ENCODE results near the gene RPL28. TPM values are rescaled to one million over a fixed set of nuclear protein-coding genes. Genes with fewer than 3 reads are reported as not detected.
A peak's percentile ranks its signal among the peaks of the same experiment; 100 is the strongest.

Gene RPL28
- total RNA-seq, 1 donor from 2014 or later, result 1,017 TPM

- Mint-ChIP-seq H3K9me3 (peaks cover 2% of the 10 kb centered on the region), H3K27ac (peak within 1 kb of the TSS; percentile 60), H3K4me1 (peaks cover 4% of the 10 kb centered on the region), H3K36me3 (no peaks in the 10 kb centered on the region), H3K27me3 (ENCODE audit: insufficient read depth, low read depth) (peaks cover 25% of the 10 kb centered on the region), H3K4me3 (peak within 1 kb of the TSS; percentile 41)
- Histone ChIP-seq H3F3A (ENCODE audit: low read depth) (peaks cover 3% of the 10 kb centered on the region), H3K4me3 (no peak within 1 kb of the TSS), H3K79me2 (ENCODE audit: low read depth) (no peaks in the 10 kb centered on the region), H3K9me3 (ENCODE audit: low read depth) (no peaks in the 10 kb centered on the region), H2AFZ (replicated peaks) (peak within 1 kb of the TSS; percentile 57), H3K9ac (no peak within 1 kb of the TSS), H3K4me2 (no peak within 1 kb of the TSS), H3K36me3 (no peaks in the 10 kb centered on the region), H3K27me3 (peaks cover 12% of the 10 kb centered on the region), H3K27ac (no peak within 1 kb of the TSS), H3K4me1 (peaks cover 9% of the 10 kb centered on the region), H4K20me1 (ENCODE audit: low read depth) (no peaks in the 10 kb centered on the region)
- DNase-seq (ENCODE audit: low spot score), result peak; percentile 66
- TF ChIP-seq EZH2 (IDR thresholded peaks at IDR 0.05) (no peak), CTCF (IDR thresholded peaks at IDR 0.05) (no peak), EZH2phosphoT487 (IDR thresholded peaks at IDR 0.05) (no peak)
Measured at GRCh38 chr19:55362990-55363716, 22.6 kb upstream of the RPL28 start, which contains the start of gene GARIN5B. Gene GARIN5B (minus strand): TSS chr19:55363260. CDS start chr19:55363066, 194 bp downstream.

GRCh38 chr19:55365245-55365644 is 20.5 kb upstream of the RPL28 start:
- Histone ChIP-seq H3K9ac (no peak overlapping the region), H3K4me3 (no peak overlapping the region), H2AFZ (replicated peaks) (no peak overlapping the region), H4K20me1 (ENCODE audit: low read depth) (no peaks in the 10 kb centered on the region), H3K4me1 (peaks cover 9% of the 10 kb centered on the region), H3F3A (ENCODE audit: low read depth) (peaks cover 11% of the 10 kb centered on the region), H3K27ac (no peak overlapping the region), H3K27me3 (peaks cover 32% of the 10 kb centered on the region), H3K9me3 (ENCODE audit: low read depth) (no peaks in the 10 kb centered on the region), H3K4me2 (no peak overlapping the region), H3K36me3 (no peaks in the 10 kb centered on the region), H3K79me2 (ENCODE audit: low read depth) (no peaks in the 10 kb centered on the region)
- H3K4me1 Mint-ChIP-seq, result peaks cover 4% of the 10 kb centered on the region
- no peak overlapping the region for H3K27ac Mint-ChIP-seq
- peaks cover 21% of the 10 kb centered on the region for H3K27me3 Mint-ChIP-seq (ENCODE audit: insufficient read depth, low read depth)
- no peak for TF ChIP-seq EZH2 (IDR thresholded peaks at IDR 0.05)
- TF ChIP-seq CTCF (IDR thresholded peaks at IDR 0.05), result no peak
- TF ChIP-seq EZH2phosphoT487 (IDR thresholded peaks at IDR 0.05), result no peak
- no peak for DNase-seq (ENCODE audit: low spot score)
- H3K36me3 Mint-ChIP-seq, result no peaks in the 10 kb centered on the region
- no peak overlapping the region for H3K4me3 Mint-ChIP-seq
- H3K9me3 Mint-ChIP-seq, result peaks cover 2% of the 10 kb centered on the region

GRCh38 chr19:55365964-55366363 is 19.8 kb upstream of the RPL28 start:
- Histone ChIP-seq H3K79me2 (ENCODE audit: low read depth) (no peaks in the 10 kb centered on the region), H3K36me3 (no peaks in the 10 kb centered on the region), H3K4me2 (no peak overlapping the region), H4K20me1 (ENCODE audit: low read depth) (no peaks in the 10 kb centered on the region), H3K9me3 (ENCODE audit: low read depth) (no peaks in the 10 kb centered on the region), H3K4me3 (no peak overlapping the region), H2AFZ (replicated peaks) (no peak overlapping the region), H3F3A (ENCODE audit: low read depth) (peaks cover 11% of the 10 kb centered on the region), H3K27ac (no peak overlapping the region), H3K9ac (no peak overlapping the region), H3K27me3 (peaks cover 39% of the 10 kb centered on the region), H3K4me1 (peaks cover 9% of the 10 kb centered on the region)
- H3K27ac Mint-ChIP-seq, result no peak overlapping the region
- peak overlapping the region; percentile 67 for H3K4me3 Mint-ChIP-seq
- no peaks in the 10 kb centered on the region for H3K36me3 Mint-ChIP-seq
- H3K4me1 Mint-ChIP-seq, result peaks cover 10% of the 10 kb centered on the region
- TF ChIP-seq EZH2phosphoT487 (IDR thresholded peaks at IDR 0.05), result no peak
- H3K27me3 Mint-ChIP-seq (ENCODE audit: insufficient read depth, low read depth), result peaks cover 28% of the 10 kb centered on the region
- H3K9me3 Mint-ChIP-seq, result peaks cover 2% of the 10 kb centered on the region
- no peak for DNase-seq (ENCODE audit: low spot score)

- Histone ChIP-seq H3K27ac (no peak overlapping the region), H3K9me3 (ENCODE audit: low read depth) (no peaks in the 10 kb centered on the region), H3K4me2 (no peak overlapping the region), H3K36me3 (no peaks in the 10 kb centered on the region), H3K79me2 (ENCODE audit: low read depth) (no peaks in the 10 kb centered on the region), H3K4me1 (peaks cover 9% of the 10 kb centered on the region), H4K20me1 (ENCODE audit: low read depth) (no peaks in the 10 kb centered on the region), H3K4me3 (no peak overlapping the region), H3K9ac (no peak overlapping the region), H2AFZ (replicated peaks) (no peak overlapping the region), H3K27me3 (peaks cover 48% of the 10 kb centered on the region), H3F3A (ENCODE audit: low read depth) (peaks cover 11% of the 10 kb centered on the region)
- no peak for TF ChIP-seq EZH2 (IDR thresholded peaks at IDR 0.05)
- no peak for TF ChIP-seq CTCF (IDR thresholded peaks at IDR 0.05)
- TF ChIP-seq EZH2phosphoT487 (IDR thresholded peaks at IDR 0.05), result no peak
- Mint-ChIP-seq H3K4me1 (peaks cover 12% of the 10 kb centered on the region), H3K27ac (no peak overlapping the region), H3K9me3 (peaks cover 2% of the 10 kb centered on the region), H3K36me3 (no peaks in the 10 kb centered on the region), H3K27me3 (ENCODE audit: insufficient read depth, low read depth) (peaks cover 36% of the 10 kb centered on the region), H3K4me3 (peak overlapping the region; percentile 21)
- no peak for DNase-seq (ENCODE audit: low spot score)
Measured at GRCh38 chr19:55366790-55367189, 18.9 kb upstream of the RPL28 start.
